Activated CD4-positive, alpha-beta T cell treated with anti-CD3 and anti-CD28 coated beads, Interleukin-2, amount 50 U/mL, for 1 hour (primary cell): ENCODE data around the gene ZNF12.

Experiments
- DNase-seq: peaks from one replicate; pipeline ENCODE4 v3.0.0-alpha.2; 2020

ZNF12 gene

GRCh38 chr7:6644728-6645127 is 62.0 kb downstream of the ZNF12 start:
- DNase-seq = no peak

- DNase-seq = no peak
These were observed 62.7 kb downstream of the ZNF12 start for GRCh38 chr7:6643915-6644625.

GRCh38 chr7:6642861-6643640 is 63.7 kb downstream of the ZNF12 start:
- DNase-seq = no peak

- no peak for DNase-seq
These were observed 64.4 kb downstream of the ZNF12 start for GRCh38 chr7:6642239-6642839.

- no peak for DNase-seq
These were observed 65.3 kb downstream of the ZNF12 start for GRCh38 chr7:6641305-6642035.

- DNase-seq = no peak
These were observed 66.5 kb downstream of the ZNF12 start for GRCh38 chr7:6640246-6640721.

- no peak for DNase-seq
These were observed 67.1 kb downstream of the ZNF12 start for GRCh38 chr7:6639627-6640026.

GRCh38 chr7:6639032-6639431 is 67.7 kb downstream of the ZNF12 start:
- DNase-seq = no peak
